ENCODE results near the gene GPR55.

GPR55 gene

GRCh38 chr2:230877759-230878598, 47.1 kb downstream of the GPR55 start:
- Histone ChIP-seq H3K27me3 (ENCODE audit: insufficient read depth, low read depth) (no peaks in the 10 kb centered on the region), H3K27ac (no peak overlapping the region), H3K9ac (no peak overlapping the region), H2AFZ (ENCODE audit: low read depth) (no peak overlapping the region), H3K36me3 (ENCODE audit: insufficient read depth) (peaks cover 16% of the 10 kb centered on the region; the same call in 1 of the 2 replicates), H3K4me2 (no peak overlapping the region), H3K4me1 (ENCODE audit: low read depth, poor library complexity, severe bottlenecking) (peaks cover 39% of the 10 kb centered on the region), H4K20me1 (ENCODE audit: insufficient read depth) (no peaks in the 10 kb centered on the region), H3K4me3 (IDR thresholded peaks at IDR 0.05; ENCODE audit: insufficient read depth, low read depth, low read length) (no peak overlapping the region), H3K79me2 (ENCODE audit: insufficient read depth, low read depth) (peaks cover 20% of the 10 kb centered on the region; the same call in 1 of the 2 replicates)
- TF ChIP-seq CTCF (conservative IDR thresholded peaks at IDR 0.05; ENCODE audit: low read depth, low read length), result no peak

- Histone ChIP-seq H2AFZ (ENCODE audit: low read depth) (no peak overlapping the region), H3K4me1 (ENCODE audit: low read depth, poor library complexity, severe bottlenecking) (peaks cover 42% of the 10 kb centered on the region), H3K36me3 (ENCODE audit: insufficient read depth) (peaks cover 16% of the 10 kb centered on the region; the same call in 1 of the 2 replicates), H3K4me2 (no peak overlapping the region), H3K4me3 (IDR thresholded peaks at IDR 0.05; ENCODE audit: insufficient read depth, low read depth, low read length) (no peak overlapping the region), H3K79me2 (ENCODE audit: insufficient read depth, low read depth) (peaks cover 27% of the 10 kb centered on the region; the same call in 1 of the 2 replicates), H3K9ac (no peak overlapping the region), H3K27ac (no peak overlapping the region), H4K20me1 (ENCODE audit: insufficient read depth) (no peaks in the 10 kb centered on the region), H3K27me3 (ENCODE audit: insufficient read depth, low read depth) (no peaks in the 10 kb centered on the region)
- TF ChIP-seq CTCF (conservative IDR thresholded peaks at IDR 0.05; ENCODE audit: low read depth, low read length), result no peak
These were observed 47.8 kb downstream of the GPR55 start for GRCh38 chr2:230877116-230877758.

DNA sequence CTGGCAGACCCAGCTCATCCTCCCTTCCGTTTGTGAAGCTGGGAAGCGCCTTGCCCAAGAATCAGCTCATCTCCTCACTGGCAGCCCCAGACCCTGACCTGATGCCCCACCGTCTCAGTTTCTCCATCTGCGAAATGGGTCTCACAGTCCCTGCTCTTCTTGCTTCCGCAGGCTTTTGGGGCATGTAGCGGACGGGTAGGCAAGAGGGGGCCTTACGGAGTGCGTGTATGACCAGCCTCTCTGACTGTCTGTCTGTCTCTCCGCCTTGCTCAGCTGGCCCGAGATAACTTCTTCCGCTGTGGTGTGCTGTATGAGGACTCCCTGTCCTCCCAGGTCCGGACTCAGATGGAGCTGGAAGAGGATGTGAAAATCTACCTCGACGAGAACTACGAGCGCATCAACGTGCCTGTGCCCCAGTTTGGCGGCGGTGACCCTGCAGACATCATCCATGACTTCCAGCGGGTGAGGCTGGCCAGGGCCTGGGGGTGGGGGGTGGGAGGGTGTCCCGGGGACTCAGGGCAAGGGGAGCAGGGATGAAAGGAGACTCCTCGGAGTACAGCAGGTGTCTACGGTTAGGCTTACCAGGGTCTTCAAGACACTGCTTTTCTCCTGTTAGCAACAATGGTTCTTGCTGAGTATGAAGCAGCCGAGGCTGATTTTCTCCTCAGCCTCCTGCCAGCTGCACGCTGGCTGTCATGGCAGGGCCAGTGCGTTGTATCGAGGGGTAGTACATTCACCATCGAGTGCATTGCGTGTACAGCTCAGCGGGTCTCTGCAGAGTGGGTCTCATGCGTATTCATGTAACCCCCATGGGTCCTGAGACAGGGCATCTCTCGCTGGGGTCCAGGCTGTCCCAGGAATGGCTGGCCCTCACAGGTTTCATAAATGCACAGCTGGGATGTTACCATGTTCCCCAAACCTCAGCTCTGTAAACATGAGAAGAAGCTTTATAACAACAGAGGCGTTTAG, 49.4 kb downstream of the GPR55 start:
- no peak overlapping the region for H3K27ac ChIP-seq
- no peak overlapping the region for H3K4me2 ChIP-seq
- H3K9ac ChIP-seq, result no peak overlapping the region
- peaks cover 43% of the 10 kb centered on the region for H3K79me2 ChIP-seq (ENCODE audit: insufficient read depth, low read depth)
- H3K4me1 ChIP-seq (ENCODE audit: low read depth, poor library complexity, severe bottlenecking), result peaks cover 58% of the 10 kb centered on the region
- TF ChIP-seq CTCF (conservative IDR thresholded peaks at IDR 0.05; ENCODE audit: low read depth, low read length), result no peak
- H4K20me1 ChIP-seq (ENCODE audit: insufficient read depth), result no peaks in the 10 kb centered on the region
- H3K4me3 ChIP-seq (IDR thresholded peaks at IDR 0.05; ENCODE audit: insufficient read depth, low read depth, low read length), result no peak overlapping the region
- H3K36me3 ChIP-seq (ENCODE audit: insufficient read depth), result peaks cover 16% of the 10 kb centered on the region; the same call in 1 of the 2 replicates
- H3K27me3 ChIP-seq (ENCODE audit: insufficient read depth, low read depth), result no peaks in the 10 kb centered on the region
- no peak overlapping the region for H2AFZ ChIP-seq (ENCODE audit: low read depth)

DNA sequence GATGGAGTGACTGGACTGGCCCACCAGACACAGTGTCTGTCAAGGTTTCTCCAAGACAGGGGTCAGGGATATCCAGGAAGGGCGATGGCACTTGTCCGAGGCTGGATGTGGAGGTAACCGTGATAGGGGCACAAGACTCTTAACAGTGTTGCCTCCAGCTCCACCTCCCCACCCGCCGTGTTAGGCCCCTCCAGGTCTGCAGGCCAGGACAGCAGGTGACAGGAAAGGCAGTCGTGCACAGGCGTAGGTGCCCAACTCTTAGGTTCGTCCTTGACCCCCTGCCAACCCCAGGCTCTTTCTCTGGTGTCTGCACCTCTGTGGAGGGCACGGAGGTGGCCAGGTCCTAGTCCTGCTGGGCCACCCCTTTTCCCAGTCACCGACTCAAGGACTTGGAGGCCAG, 50.2 kb downstream of the GPR55 start:
- H3K36me3 ChIP-seq (ENCODE audit: insufficient read depth), result peaks cover 16% of the 10 kb centered on the region; the same call in 1 of the 2 replicates
- peak overlapping the region; percentile 3; the same call in 1 of the 2 replicates for H3K4me2 ChIP-seq
- no peak overlapping the region for H2AFZ ChIP-seq (ENCODE audit: low read depth)
- no peak overlapping the region for H3K4me3 ChIP-seq (IDR thresholded peaks at IDR 0.05; ENCODE audit: insufficient read depth, low read depth, low read length)
- no peak overlapping the region for H3K27ac ChIP-seq
- no peak for TF ChIP-seq CTCF (conservative IDR thresholded peaks at IDR 0.05; ENCODE audit: low read depth, low read length)
- no peaks in the 10 kb centered on the region for H4K20me1 ChIP-seq (ENCODE audit: insufficient read depth)
- peaks cover 51% of the 10 kb centered on the region for H3K79me2 ChIP-seq (ENCODE audit: insufficient read depth, low read depth)
- no peak overlapping the region for H3K9ac ChIP-seq
- H3K27me3 ChIP-seq (ENCODE audit: insufficient read depth, low read depth), result no peaks in the 10 kb centered on the region
- H3K4me1 ChIP-seq (ENCODE audit: low read depth, poor library complexity, severe bottlenecking), result peaks cover 65% of the 10 kb centered on the region

Data from KMS-11 (cell line).